MM.1S (cell line): ENCODE results near the gene POM121.
A peak's percentile ranks its signal among the peaks of the same experiment; 100 is the strongest.
"Not testable (repeated sequence)": the region's sequence is repeated elsewhere in the genome, so short reads cannot be mapped to it uniquely, and the experiment has no call there.

ENCODE experiments used
- DNase-seq: peaks from one replicate; pipeline ENCODE4 v3.0.0-alpha.2; 2015
- H2AFZ ChIP-seq: fragments of 300-600 bp; sonication (generic); 2 replicates; pipeline ENCODE4 v1.6.0; 2016; ENCODE audit warnings: antibody characterized with exemption, low read length
- H3F3A ChIP-seq: fragments of 300-600 bp; sonication (generic); 2 replicates; pipeline ENCODE4 v1.6.1; 2016; ENCODE audit warnings: mild to moderate bottlenecking, antibody characterized with exemption, low read length, moderate library complexity, mixed read lengths; ENCODE audit not compliant: insufficient read depth
- H3K27ac ChIP-seq: fragments of 300-600 bp; sonication (generic); 2 replicates; pipeline ENCODE4 v1.5.1; 2016; ENCODE audit warnings: mild to moderate bottlenecking, low read length
- H3K27me3 ChIP-seq: fragments of 300-600 bp; sonication (generic); replicated peaks from 2 replicates; pipeline ENCODE4 v1.6.0; 2016; ENCODE audit warnings: low read length; ENCODE audit not compliant: insufficient read depth
- H3K36me3 ChIP-seq: fragments of 300-600 bp; sonication (generic); replicated peaks from 2 replicates; pipeline ENCODE4 v1.6.1; 2016; ENCODE audit warnings: mild to moderate bottlenecking, low read length, mixed read lengths; ENCODE audit not compliant: insufficient read depth
- H3K4me1 ChIP-seq: fragments of 300-600 bp; sonication (generic); 2 replicates; pipeline ENCODE4 v1.6.1; 2016; ENCODE audit warnings: low read length, mixed read lengths
- H3K4me2 ChIP-seq: fragments of 300-600 bp; sonication (generic); 2 replicates; pipeline ENCODE4 v1.6.0; 2016; ENCODE audit warnings: low read depth, low read length
- H3K4me3 ChIP-seq: fragments of 300-600 bp; sonication (generic); 2 replicates; pipeline ENCODE4 v1.5.1; 2016; ENCODE audit warnings: low read length, mixed read lengths
- H3K79me2 ChIP-seq: fragments of 300-600 bp; sonication (generic); 2 replicates; pipeline ENCODE4 v1.6.1; 2016; ENCODE audit warnings: mixed run types, low read length, mixed read lengths
- H3K9ac ChIP-seq: fragments of 300-600 bp; sonication (generic); 2 replicates; pipeline ENCODE4 v1.6.1; 2016; ENCODE audit warnings: low read length, mixed read lengths
- H3K9me2 ChIP-seq: fragments of 300-600 bp; sonication (generic); replicated peaks from 2 replicates; pipeline ENCODE4 v1.6.1; 2016; ENCODE audit warnings: mild to moderate bottlenecking, low read length, mixed read lengths; ENCODE audit not compliant: insufficient read depth
- H3K9me3 ChIP-seq: fragments of 300-600 bp; sonication (generic); replicated peaks from 2 replicates; pipeline ENCODE4 v1.6.1; 2016; ENCODE audit warnings: mild to moderate bottlenecking, low read length, mixed read lengths; ENCODE audit not compliant: insufficient read depth
- H4K20me1 ChIP-seq: fragments of 300-600 bp; sonication (generic); 2 replicates; pipeline ENCODE4 v1.6.1; 2016; ENCODE audit warnings: mild to moderate bottlenecking, low read length, moderate library complexity, mixed read lengths; ENCODE audit not compliant: insufficient read depth
- CTCF ChIP-seq: fragments of 300-600 bp; sonication (generic); IDR thresholded peaks from 2 replicates; pipeline ENCODE4 v1.5.1; 2016; ENCODE audit warnings: antibody characterized with exemption, low read length, mixed read lengths
- EZH2 ChIP-seq: fragments of 300-600 bp; sonication (generic); optimal IDR thresholded peaks from 2 replicates; pipeline ENCODE3; 2017; ENCODE audit warnings: low read depth, mild to moderate bottlenecking, antibody characterized with exemption, low read length, mixed read lengths
- EZH2phosphoT487 ChIP-seq: fragments of 300-600 bp; sonication (generic); IDR thresholded peaks from 2 replicates; pipeline ENCODE4 v1.6.1; 2018; ENCODE audit warnings: antibody characterized with exemption, low read length

Gene POM121

GRCh38 chr7:72911395-72911794 is 13.5 kb upstream of the POM121 start:
- H3K27ac ChIP-seq, H2AFZ ChIP-seq, H3K9me3 ChIP-seq, H3K9ac ChIP-seq, H3K27me3 ChIP-seq, H3K4me2 ChIP-seq, DNase-seq, H3K4me3 ChIP-seq, H3K4me1 ChIP-seq, H3K36me3 ChIP-seq, H3F3A ChIP-seq, H3K9me2 ChIP-seq, H4K20me1 ChIP-seq: not testable (repeated sequence)
- H3K79me2 ChIP-seq, result peaks cover 24% of the 10 kb centered on the region

- not testable (repeated sequence) for H2AFZ ChIP-seq, DNase-seq, H3K9me3 ChIP-seq, H4K20me1 ChIP-seq, H3K27ac ChIP-seq, H3K4me3 ChIP-seq, H3F3A ChIP-seq, H3K27me3 ChIP-seq, H3K9ac ChIP-seq, H3K9me2 ChIP-seq, H3K4me1 ChIP-seq, H3K4me2 ChIP-seq, H3K36me3 ChIP-seq
- H3K79me2 ChIP-seq, result peaks cover 26% of the 10 kb centered on the region
These were observed 11.1 kb upstream of the POM121 start for GRCh38 chr7:72913750-72914149.

GRCh38 chr7:72914756-72915525 is 10.0 kb upstream of the POM121 start:
- H3K9me3 ChIP-seq, H3K4me2 ChIP-seq, H2AFZ ChIP-seq, H3F3A ChIP-seq, H3K9ac ChIP-seq, H3K27me3 ChIP-seq, H3K4me1 ChIP-seq, H4K20me1 ChIP-seq, H3K4me3 ChIP-seq, H3K36me3 ChIP-seq, H3K9me2 ChIP-seq, H3K27ac ChIP-seq: not testable (repeated sequence)
- peak; percentile 26 for DNase-seq
- TF ChIP-seq CTCF, result peak; percentile 72
- H3K79me2 ChIP-seq, result peaks cover 27% of the 10 kb centered on the region

GRCh38 chr7:72919256-72919775 is 5.6 kb upstream of the POM121 start:
- H3K36me3 ChIP-seq, result no peaks in the 10 kb centered on the region

GRCh38 chr7:72924386-72924732 is 536 bp upstream of the POM121 start:
- H3K4me1 ChIP-seq, result peaks cover 6% of the 10 kb centered on the region; the same call in 1 of the 2 replicates
- H3K9ac ChIP-seq, result peak overlapping the region; percentile 85
- peaks cover 7% of the 10 kb centered on the region for H3F3A ChIP-seq
- peaks cover 4% of the 10 kb centered on the region; the same call in 1 of the 2 replicates for H3K36me3 ChIP-seq
- peak overlapping the region; percentile 71 for H3K4me2 ChIP-seq
- peaks cover 53% of the 10 kb centered on the region for H3K79me2 ChIP-seq
- peak overlapping the region; percentile 78 for H3K27ac ChIP-seq
- no peaks in the 10 kb centered on the region for H3K27me3 ChIP-seq
- no peaks in the 10 kb centered on the region for H3K9me3 ChIP-seq
- no peaks in the 10 kb centered on the region for H3K9me2 ChIP-seq
- TF ChIP-seq EZH2phosphoT487, result no peak
- TF ChIP-seq CTCF, result no peak
- TF ChIP-seq EZH2, result no peak
- peak; percentile 28 for DNase-seq
- peak overlapping the region; percentile 44 for H2AFZ ChIP-seq
- H4K20me1 ChIP-seq, result no peaks in the 10 kb centered on the region
- H3K4me3 ChIP-seq, result peak overlapping the region; percentile 91

More at GRCh38 chr7:72919256-72919775, 5.6 kb upstream of the POM121 start:
- DNase-seq, result no peak
- no peaks in the 10 kb centered on the region for H4K20me1 ChIP-seq
- peaks cover 48% of the 10 kb centered on the region for H3K79me2 ChIP-seq
- H3K9me3 ChIP-seq, result no peaks in the 10 kb centered on the region
- TF ChIP-seq EZH2phosphoT487 (no peak), EZH2 (no peak)
- no peak overlapping the region for H3K4me2 ChIP-seq
- H3K4me1 ChIP-seq, result no peaks in the 10 kb centered on the region
- no peaks in the 10 kb centered on the region for H3K27me3 ChIP-seq
- no peak overlapping the region for H3K4me3 ChIP-seq
- H3F3A ChIP-seq, result peaks cover 7% of the 10 kb centered on the region
- H2AFZ ChIP-seq, result no peak overlapping the region
- no peak overlapping the region for H3K27ac ChIP-seq
- no peak overlapping the region for H3K9ac ChIP-seq
- H3K9me2 ChIP-seq, result no peaks in the 10 kb centered on the region
